GM12878 (cell line): Measurements from ENCODE around the gene MS4A7. TPM values are rescaled to one million over a fixed set of nuclear protein-coding genes. Genes with fewer than 3 reads are reported as not detected.

Source experiments
- BACH1 ChIP-seq: fragments of 450-650 bp; IDR thresholded peaks from 2 replicates; pipeline ENCODE4 v1.6.1; 2017; ENCODE audit warnings: mild to moderate bottlenecking, borderline replicate concordance
- CUX1 ChIP-seq: IDR thresholded peaks from 2 replicates; pipeline ENCODE4 v1.6.1; 2012; ENCODE audit warnings: improper control_type of control experiment, low read depth, low read length; ENCODE audit not compliant: insufficient replicate concordance
- E2F4 ChIP-seq: IDR thresholded peaks from 2 replicates; pipeline ENCODE4 v1.6.1; 2012; ENCODE audit warnings: low read depth, low read length, improper control_type of control experiment
- IKZF1 ChIP-seq: fragments of 450-650 bp; conservative IDR thresholded peaks from 2 replicates; pipeline ENCODE4 v1.6.1; 2017; ENCODE audit warnings: antibody characterized with exemption, mild to moderate bottlenecking
- JUND ChIP-seq: IDR thresholded peaks from 2 replicates; pipeline ENCODE4 v1.6.1; 2012; ENCODE audit warnings: low read depth, mild to moderate bottlenecking, low read length, improper control_type of control experiment, moderate library complexity
- MTA2 ChIP-seq: fragments of 450-650 bp; IDR thresholded peaks from 2 replicates; pipeline ENCODE4 v1.6.1; 2016; ENCODE audit warnings: low read depth, mild to moderate bottlenecking, moderate library complexity
- MXI1 ChIP-seq: fragments of 150-350 bp; IDR thresholded peaks from 2 replicates; pipeline ENCODE4 v1.6.1; 2011; ENCODE audit warnings: low read depth, mild to moderate bottlenecking, inconsistent platforms, low read length, improper control_type of control experiment
- MYB ChIP-seq: fragments of 150-350 bp; IDR thresholded peaks from 2 replicates; pipeline ENCODE4 v1.6.1; 2014; ENCODE audit warnings: mild to moderate bottlenecking, low read depth, low read length, borderline replicate concordance
- SUZ12 ChIP-seq: fragments of 200-600 bp; sonication (generic); IDR thresholded peaks from one replicate; pipeline ENCODE4 v1.6.1; 2018; ENCODE audit warnings: antibody characterized with exemption, mild to moderate bottlenecking; ENCODE audit not compliant: unreplicated experiment
- TBL1XR1 ChIP-seq: IDR thresholded peaks from 2 replicates; pipeline ENCODE4 v1.6.1; 2012; ENCODE audit warnings: low read depth, low read length, improper control_type of control experiment
- TCF3 ChIP-seq: IDR thresholded peaks from 2 replicates; pipeline ENCODE4 v1.6.1; 2012; ENCODE audit warnings: low read depth, mild to moderate bottlenecking, low read length, borderline replicate concordance; ENCODE audit not compliant: insufficient read depth
- USF1 ChIP-seq: IDR thresholded peaks from 2 replicates; pipeline ENCODE4 v1.6.1; 2011; ENCODE audit warnings: borderline replicate concordance, low read depth, mild to moderate bottlenecking, moderate library complexity, mixed read lengths, low read length; ENCODE audit not compliant: insufficient read depth; ENCODE audit errors: extremely low read length
- ZBED1 ChIP-seq: IDR thresholded peaks from 2 replicates; pipeline ENCODE4 v1.6.1; 2016; ENCODE audit warnings: borderline replicate concordance
- ZNF622 ChIP-seq: fragments of 450-650 bp; IDR thresholded peaks from 2 replicates; pipeline ENCODE4 v1.6.1; 2017; ENCODE audit warnings: mild to moderate bottlenecking, inconsistent platforms
- polyA plus RNA-seq, 11 experiments: library from polyadenylated mRNA; depleted of rRNA in 4 of 11; unstranded in 6 of 11; stranded (reverse) in 5 of 11; fragments of >200 nt; fragmentation: Nextera tagmentation in 4 of 11; fragmentation: Illumina TruSeq in 1 of 11; extraction: Ambion mirVana in 4 of 11; extraction: Trizol in 1 of 11; gene quantifications; 1 replicate in 1 of 11; 2 replicates in 10 of 11; pipeline versions ENCODE4 v1.2.1 to v1.2.3, GENCODE V29; 2011 to 2016; ENCODE audit warnings: inconsistent platforms in 2 of 11, missing spikeins in 2 of 11, low read depth in 1 of 11
- total RNA-seq, 4 experiments: library from RNA; depleted of rRNA in 3 of 4; stranded (reverse); fragments of >200 nt in 3 of 4; fragmentation: Illumina TruSeq in 1 of 4; extraction: Trizol in 1 of 4; gene quantifications; 2 replicates each; pipeline versions ENCODE4 v1.2.1 to v1.2.3, GENCODE V29; 2013 to 2021

MS4A7 gene
- total and polyA plus RNA-seq, 10 of the 15 experiments (the other 5 are each of a cell fraction or from before 2014, with no cell fraction given) = 1.7 to 17.0 (median 3.7) TPM

- TF ChIP-seq CUX1 = peak; percentile 92
- no peak for TF ChIP-seq SUZ12
- peak; percentile 92 for TF ChIP-seq MYB
- no peak for TF ChIP-seq JUND
- TF ChIP-seq TBL1XR1 = peak; percentile 79; the same call in 1 of the 2 replicates
- TF ChIP-seq TCF3 = peak; percentile 36; the same call in 1 of the 2 replicates
- peak; percentile 75 for TF ChIP-seq MTA2
- TF ChIP-seq IKZF1 = peak; percentile 67
- TF ChIP-seq USF1 = no peak
- 0 out of 2 replicates have a peak, but pooled peaks have one; percentile 34 for TF ChIP-seq ZBED1
- TF ChIP-seq MXI1 = peak; percentile 50; the same call in 1 of the 2 replicates
- TF ChIP-seq BACH1 = no peak
- no peak for TF ChIP-seq ZNF622
- TF ChIP-seq E2F4 = no peak
Measured at GRCh38 chr11:60367009-60367408, 11.3 kb upstream of the MS4A7 start (continued).
